Anterior cingulate cortex (tissue), 58 donors: ENCODE results near the gene EPN3.

Experiments
- DNase-seq, 58 donors: peaks; one replicate each; lab custom pipeline; 2025; lab: John Stamatoyannopoulos, UW

EPN3 gene

DNA sequence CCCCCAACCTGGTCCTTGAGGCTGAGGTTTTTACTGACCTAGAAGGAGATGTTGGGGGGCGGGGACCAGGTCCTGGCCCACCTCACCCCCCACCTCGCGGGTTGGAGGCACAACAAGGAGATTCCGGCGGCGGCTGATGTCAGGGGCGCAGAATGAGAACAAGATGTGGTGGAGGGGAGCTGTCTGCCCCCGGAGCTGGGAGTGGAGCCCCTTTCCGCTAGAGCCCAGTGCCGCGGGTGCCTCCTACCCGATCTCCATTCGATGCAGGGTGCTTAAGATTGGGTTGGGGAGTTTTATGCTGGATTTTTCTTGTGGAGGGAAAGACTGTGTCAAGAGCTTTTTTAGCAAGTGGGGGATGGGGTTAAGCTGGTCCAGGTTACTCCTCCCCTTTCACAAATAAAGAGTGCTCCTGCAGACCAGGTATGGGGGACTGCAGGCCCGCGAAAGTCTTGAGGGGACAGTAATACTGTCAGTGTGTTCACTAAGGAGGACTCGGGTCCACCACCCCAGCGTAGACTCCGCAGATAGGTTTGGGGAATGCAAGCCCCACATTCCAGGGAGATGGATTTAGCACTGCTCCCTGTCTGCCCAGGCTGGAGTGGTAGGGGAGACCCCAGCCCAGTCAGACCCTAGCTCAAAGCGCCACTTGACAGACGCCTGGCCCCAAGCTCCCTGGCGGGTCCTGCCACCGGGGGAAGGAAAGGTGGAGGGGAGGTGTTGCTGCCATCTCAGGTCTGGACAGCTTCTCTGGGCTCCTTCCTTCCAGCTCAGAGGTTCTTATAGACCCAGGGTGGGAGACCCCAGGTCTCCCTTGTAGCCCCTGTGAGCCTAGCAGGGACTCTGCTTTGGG lies 29.9 kb downstream of the EPN3 start:
- DNase-seq = no peak

DNA sequence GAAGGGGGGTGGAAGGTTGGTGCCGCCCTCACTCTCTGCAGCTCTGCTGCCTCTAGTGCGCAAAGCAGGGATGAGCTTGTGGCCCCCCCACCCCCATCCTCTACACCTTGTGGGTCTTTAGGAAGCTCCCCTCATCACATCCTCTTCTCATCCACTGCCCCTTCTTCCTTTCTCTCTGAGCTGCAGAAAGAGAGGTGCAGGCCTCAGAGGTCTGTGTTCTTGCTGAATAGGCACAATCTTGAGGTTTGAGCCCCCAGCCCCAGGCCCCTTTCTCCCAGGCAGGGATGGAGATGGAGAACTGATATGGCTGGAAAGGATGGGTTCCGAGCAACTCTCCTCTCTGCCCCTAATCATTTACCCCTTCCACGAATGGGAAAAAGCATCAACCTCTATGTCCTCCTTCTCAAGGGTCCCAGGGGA lies 30.6 kb downstream of the EPN3 start:
- peak in 6 of 58 donors; percentile 15 to 39 (median 28) for DNase-seq

DNA sequence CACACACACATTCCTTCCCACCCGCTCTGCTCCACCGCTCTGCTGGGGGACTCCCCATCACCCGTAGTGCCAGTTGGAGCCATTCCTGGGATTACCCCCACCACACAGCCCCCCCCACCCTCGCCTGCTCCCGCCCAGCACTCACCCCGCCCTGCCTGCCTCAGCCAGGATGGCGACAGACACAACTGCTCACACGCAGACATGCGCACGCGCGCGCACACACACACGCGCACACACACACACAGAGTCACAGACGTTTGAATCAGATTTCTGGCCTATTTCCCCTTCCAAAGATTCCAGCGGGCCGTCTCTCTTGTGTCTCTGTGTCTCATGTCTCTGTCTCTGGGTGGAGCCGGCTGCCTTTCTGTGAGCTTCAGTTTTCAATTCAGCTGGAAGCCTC lies 32.4 kb downstream of the EPN3 start:
- DNase-seq = peak in 41 of 58 donors; percentile 13 to 73 (median 38)

DNA sequence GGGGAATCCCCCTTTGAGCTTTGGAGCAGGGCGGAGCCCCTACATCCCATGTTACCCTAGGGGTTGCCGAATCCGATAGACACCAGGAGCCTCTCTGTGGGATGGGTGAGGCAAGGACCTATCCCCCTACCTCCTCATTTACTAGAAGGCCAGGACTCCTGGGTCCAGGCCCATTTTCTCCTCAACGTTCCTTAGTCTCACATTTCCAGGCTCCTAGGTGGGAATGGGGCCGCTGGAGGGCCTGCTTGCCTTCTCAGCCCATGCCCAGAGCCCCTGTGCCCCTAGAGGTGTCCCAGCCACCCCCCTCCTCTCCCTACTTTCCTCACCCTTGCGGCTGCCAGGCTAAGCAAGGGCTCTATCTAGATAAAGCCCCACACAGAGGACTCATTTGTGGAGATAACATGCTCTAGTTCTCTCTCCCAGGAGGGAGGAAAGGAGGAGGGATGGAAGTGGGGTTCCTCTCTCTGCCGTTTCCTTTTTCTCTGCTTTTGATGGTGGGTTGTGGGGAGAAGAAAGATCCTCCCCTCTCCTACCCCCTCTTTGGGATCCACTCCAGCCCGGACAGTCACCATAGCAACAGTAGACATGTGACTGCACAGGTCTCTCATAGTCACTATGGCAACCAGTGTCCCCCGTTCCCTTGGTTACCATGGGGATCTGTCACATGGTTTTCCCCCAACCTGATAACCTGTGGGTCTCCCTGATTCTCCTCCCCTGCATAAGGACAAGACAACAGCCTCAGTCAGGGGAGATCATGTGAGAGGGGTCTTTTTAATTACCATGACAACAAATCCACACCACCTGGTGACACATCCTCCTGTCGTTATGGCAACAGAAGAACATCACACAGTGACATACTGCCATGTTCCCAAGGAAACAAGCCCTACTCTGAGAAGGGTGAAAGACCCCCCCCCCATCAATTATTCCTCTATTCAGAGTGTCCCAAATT lies 33.1 kb downstream of the EPN3 start:
- DNase-seq = peak in 51 of 58 donors; percentile 10 to 87 (median 54)

DNA sequence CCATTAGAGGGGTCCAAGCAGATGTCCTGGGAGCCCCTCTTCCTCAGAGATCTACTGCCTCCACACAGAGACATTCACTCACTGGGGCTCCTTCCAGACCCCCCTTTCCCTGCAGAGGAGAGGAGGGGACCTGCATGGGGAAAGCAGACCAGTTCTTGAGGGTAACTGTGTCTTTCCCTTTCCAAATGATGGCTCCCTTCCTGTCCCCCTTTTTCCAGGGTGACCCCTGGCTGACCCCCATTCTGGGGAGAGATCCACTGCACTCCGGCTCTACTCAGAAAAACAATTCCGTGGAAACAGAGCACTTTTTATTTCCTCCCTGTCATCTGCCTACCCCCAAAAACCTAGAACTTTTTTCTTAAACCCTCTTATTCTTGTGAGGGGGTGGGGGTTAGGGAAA lies 34.4 kb downstream of the EPN3 start:
- DNase-seq = no peak

DNA sequence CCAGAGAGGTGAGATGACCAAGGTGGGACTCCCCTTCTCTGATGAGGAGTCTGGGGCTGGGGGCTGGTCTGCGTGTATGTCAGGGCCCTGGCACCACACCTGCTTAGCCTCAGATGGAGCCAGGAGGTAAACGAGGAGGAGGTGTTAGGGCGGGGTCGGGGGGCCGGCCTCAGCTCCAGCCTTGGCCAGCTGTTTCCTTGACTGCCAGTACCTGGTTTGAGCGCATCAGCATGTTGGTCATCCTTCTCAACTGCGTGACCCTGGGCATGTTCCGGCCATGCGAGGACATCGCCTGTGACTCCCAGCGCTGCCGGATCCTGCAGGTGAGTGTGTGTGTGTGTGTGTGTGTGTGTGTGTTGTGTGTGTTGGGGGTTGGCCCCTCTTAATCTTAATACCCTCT lies 36.1 kb downstream of the EPN3 start:
- no peak for DNase-seq

DNA sequence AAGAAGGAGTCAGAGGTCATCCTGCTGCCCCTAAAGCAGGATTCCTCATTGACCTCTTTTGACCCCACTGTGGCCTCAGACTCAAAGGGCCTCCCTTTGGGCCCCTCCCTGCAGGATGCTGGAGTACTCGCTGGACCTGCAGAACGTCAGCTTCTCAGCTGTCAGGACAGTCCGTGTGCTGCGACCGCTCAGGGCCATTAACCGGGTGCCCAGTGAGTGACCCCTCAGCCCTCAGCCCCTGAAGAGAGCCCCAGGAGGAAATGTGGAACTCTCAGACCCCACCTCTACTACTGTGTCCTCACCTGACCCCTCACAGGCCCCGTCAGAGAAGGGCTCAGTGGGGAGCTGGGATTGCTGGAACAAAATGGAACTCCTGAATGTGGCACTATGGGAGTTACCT lies 37.1 kb downstream of the EPN3 start:
- DNase-seq = no peak

DNA sequence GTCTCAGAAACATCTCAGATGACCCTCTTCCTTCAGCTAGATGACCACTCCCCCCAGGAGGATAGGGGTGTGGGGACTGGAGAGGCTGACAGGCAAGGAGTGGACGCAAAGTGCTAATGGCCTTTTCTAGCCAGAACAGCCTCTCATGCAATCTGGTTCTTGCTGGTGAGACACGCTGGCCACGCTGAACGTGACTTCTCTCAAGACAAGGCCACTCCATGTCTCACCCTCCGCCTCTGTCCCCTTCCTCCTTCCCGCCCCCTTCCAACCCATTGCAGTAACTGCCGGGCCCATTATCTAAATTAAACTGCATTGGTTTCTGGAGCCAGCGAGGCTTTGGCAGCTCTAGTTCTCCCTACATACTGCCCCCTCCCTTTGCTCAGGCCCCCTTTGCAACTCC lies 37.5 kb downstream of the EPN3 start:
- DNase-seq = no peak

DNA sequence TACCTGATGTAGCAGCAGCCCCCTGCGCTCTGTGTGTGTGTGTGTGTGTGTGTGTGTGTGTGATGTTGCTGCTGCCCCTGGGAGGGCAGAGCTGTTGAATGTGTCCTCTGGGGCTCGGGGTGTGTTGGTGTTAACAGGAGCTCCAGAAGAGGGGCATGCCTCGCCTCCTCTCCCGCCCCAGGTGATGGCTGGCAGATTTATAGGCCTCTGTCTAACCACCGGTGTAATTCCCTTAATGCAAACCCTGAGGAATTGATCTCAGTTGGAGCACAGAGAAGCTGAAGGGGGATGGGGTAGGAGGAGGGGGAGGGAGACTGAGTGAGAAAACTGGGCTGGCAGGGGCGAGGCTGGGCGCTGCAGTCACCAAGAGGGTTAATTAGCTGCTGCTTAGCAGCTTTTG lies 38.0 kb downstream of the EPN3 start:
- no peak for DNase-seq

DNA sequence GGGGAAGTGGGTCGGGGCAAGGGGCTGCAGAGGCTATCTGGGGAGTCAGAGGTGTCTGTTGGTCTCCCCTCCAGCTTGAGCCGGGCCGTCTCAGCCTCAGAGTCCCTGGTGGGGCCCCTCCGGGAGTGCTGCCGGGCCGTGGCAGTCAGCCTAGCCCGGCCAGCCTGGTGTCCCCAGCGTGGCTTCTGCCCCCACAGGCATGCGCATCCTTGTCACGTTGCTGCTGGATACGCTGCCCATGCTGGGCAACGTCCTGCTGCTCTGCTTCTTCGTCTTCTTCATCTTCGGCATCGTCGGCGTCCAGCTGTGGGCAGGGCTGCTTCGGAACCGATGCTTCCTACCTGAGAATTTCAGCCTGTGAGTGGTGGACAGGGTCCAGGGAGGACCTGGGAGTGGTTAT lies 39.1 kb downstream of the EPN3 start:
- no peak for DNase-seq

DNA sequence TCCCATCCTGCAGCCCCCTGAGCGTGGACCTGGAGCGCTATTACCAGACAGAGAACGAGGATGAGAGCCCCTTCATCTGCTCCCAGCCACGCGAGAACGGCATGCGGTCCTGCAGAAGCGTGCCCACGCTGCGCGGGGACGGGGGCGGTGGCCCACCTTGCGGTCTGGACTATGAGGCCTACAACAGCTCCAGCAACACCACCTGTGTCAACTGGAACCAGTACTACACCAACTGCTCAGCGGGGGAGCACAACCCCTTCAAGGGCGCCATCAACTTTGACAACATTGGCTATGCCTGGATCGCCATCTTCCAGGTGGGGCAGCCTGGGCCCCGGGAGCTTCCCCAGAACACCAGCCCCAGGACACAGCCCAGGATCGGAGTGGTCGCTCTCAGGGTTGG lies 40.0 kb downstream of the EPN3 start:
- DNase-seq = no peak

DNA sequence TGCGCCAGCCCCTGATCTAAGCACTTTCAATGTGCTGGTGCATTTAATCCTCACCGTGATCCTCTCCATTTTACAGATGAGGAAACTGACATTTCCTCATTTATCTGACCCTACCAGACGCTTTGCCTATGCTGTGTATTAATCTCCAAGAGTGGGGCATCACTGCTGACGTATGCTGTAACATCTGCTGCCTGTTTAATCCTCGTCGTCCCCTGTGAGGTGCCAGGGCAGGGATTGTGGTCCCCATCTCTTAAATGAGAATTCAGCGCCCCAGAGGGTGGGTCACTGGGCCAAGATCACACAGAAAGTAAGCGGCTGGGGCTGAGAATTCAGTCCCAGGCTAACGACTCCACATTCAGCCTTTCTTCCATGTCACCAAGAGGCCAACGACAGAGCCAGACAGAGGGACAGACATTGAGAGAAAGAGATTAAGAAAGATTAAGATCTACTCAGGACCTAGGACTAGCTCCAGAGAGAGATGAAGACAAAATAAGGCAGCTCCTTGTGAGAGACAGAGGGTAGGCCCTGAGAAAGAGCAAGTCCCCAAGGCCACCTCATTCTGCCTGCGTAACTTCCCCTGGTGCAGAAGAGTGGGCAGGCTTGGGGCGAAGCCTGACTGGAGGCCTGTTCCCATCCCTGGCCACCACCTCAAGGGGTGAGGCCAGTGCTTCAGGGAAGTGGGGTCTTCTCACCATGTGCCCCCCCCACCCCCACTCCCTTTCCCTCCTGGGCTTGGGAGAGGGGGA lies 41.5 kb downstream of the EPN3 start:
- DNase-seq = no peak

DNA sequence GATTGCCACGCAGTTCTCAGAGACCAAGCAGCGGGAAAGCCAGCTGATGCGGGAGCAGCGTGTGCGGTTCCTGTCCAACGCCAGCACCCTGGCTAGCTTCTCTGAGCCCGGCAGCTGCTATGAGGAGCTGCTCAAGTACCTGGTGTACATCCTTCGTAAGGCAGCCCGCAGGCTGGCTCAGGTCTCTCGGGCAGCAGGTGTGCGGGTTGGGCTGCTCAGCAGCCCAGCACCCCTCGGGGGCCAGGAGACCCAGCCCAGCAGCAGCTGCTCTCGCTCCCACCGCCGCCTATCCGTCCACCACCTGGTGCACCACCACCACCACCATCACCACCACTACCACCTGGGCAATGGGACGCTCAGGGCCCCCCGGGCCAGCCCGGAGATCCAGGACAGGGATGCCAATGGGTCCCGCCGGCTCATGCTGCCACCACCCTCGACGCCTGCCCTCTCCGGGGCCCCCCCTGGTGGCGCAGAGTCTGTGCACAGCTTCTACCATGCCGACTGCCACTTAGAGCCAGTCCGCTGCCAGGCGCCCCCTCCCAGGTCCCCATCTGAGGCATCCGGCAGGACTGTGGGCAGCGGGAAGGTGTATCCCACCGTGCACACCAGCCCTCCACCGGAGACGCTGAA lies 43.2 kb downstream of the EPN3 start:
- no peak for DNase-seq

DNA sequence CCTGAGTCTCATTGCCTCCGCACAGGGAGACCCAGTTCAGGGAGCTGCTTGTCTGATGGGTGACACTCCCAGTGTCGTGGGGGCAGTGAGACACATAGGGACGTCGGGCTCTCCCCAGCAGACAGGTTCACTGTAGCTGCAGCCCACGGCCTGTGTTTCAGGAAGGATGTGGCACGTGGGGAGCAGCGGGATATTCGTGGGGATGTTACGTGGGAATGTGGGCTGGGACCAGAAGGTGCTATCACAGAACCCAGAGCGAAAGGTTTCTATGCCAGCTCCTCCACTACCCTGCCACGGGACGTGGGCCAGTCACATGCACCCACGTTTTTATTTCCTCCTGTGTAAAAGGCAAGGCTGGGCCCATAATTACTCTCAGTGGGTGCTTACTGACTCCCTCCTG lies 44.3 kb downstream of the EPN3 start:
- peak in 9 of 58 donors; percentile 14 to 60 (median 26) for DNase-seq

DNA sequence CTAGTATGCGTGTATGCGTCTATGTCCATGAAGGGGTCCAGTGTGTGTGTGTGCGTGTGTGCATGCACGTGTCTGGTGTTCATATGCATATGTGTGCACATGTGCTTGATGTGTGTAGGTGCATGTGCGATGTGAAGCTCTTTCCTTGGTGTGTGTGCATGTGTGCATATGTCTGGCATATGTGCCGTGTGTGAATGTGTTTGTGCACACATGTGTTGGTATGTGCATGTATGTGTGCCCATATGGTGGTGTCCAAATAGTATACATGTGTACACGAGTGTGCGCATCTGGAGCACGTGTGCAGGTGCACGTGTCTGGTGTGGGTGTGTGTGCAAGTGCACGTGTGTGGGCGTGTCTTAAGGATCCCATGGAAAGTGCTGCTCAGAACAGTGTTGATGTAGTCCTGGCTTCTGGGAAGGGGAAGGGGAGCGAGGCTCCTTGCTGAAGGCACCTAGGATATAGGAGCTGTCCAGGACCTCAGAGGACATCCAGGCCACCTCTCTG lies 45.0 kb downstream of the EPN3 start:
- no peak for DNase-seq

DNA sequence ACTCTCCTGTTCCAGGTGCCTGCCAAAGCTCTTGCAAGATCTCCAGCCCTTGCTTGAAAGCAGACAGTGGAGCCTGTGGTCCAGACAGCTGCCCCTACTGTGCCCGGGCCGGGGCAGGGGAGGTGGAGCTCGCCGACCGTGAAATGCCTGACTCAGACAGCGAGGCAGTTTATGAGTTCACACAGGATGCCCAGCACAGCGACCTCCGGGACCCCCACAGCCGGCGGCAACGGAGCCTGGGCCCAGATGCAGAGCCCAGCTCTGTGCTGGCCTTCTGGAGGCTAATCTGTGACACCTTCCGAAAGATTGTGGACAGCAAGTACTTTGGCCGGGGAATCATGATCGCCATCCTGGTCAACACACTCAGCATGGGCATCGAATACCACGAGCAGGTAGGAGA lies 45.6 kb downstream of the EPN3 start:
- no peak for DNase-seq

DNA sequence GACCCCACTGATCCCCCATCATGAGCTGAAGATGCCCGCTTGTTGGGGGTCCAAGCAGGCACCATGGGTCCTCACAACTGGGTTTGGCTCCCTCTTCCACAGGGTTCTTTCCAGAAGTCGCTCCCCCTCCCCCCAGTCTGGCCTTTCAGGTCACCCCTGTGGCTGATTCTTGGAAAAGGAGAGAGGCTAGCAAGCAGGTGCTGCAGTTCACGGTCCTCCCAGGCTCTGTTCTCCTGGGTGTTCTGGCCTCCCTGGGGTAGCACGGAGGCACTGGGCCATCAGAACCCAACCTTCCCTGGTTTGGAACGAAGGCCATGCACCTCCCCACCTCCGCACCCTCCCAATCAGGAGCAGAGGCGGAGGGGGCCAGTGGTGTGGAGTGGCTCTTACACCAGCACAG lies 46.9 kb downstream of the EPN3 start:
- DNase-seq = no peak

DNA sequence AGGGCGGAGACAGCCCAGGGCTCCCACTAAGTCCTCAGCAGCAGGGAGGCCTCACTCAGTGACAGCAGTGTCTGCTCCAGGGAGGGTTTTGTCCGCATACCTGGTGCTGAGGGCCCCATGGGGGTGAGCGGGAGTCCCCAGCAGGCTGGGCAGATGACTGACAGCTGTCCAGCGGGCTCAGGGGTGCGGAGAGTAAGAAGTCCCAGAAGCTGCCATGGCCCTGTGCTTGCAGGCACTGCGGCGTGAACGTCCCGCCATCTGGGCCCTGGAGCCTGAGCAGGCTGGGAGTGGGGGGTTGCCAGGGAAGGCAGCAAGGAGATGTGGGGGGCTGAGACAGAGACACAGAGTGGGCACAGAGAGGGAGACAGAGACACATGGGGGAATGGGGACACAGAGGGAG lies 48.1 kb downstream of the EPN3 start:
- DNase-seq = no peak

DNA sequence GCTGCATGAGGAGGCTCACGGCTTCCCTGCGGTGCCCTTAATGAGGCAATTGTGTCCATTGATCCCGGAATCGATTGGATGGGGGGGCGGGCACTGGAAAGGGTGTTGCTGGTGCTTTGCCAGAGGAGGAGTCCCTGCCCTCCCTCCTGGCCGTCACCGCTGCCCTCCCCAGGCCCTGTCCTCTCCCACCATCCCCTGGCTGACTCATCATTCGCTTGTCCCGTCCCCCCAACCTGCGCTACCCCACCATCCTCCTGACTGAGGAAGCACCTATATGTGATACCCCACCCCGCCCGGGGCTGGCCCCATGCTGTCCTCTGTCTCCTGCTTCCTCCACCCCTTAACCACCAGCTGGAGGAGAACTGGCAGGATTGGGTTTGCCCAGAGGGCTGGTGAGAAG lies 48.8 kb downstream of the EPN3 start:
- DNase-seq = no peak

DNA sequence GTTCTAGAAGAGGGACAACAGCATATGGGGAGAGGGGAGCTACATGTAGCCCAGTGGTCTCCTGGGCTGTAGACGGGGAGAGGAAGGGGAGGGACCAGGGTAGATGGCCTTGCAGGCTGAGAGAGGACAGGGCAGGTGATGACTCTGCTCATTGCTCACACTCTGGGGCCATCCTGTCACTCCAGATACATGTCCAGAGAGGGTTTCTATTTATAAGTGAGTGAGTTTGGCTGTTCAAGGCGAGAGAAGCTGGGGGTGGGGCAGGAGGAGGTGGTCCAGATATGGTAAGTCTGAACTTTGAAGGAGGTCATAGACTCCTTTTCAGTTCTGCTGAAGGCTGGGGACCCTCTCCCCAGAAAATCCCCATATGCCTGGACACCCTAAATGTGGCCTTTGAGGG lies 50.2 kb downstream of the EPN3 start:
- no peak for DNase-seq
